HEK293T (cell line): ENCODE data around the gene KCNMA1.

Source experiments
- CTCF ChIA-PET: fragments of 350-600 bp; formaldehyde crosslinking; extraction: SDS; loops from one replicate; lab custom pipeline; 2021; ENCODE audit warnings: antibody characterized with exemption, inconsistent platforms; lab: Yijun Ruan, JAX
- POLR2A ChIA-PET: fragments of 350-600 bp; formaldehyde crosslinking; extraction: SDS; loops from one replicate; lab custom pipeline; 2020; ENCODE audit warnings: antibody characterized with exemption, inconsistent platforms; lab: Yijun Ruan, JAX
- DNase-seq: peaks from one replicate; pipeline ENCODE4 v3.0.0; 2012; ENCODE audit warnings: mixed read lengths; ENCODE audit errors: extremely low spot score
- ARNT ChIP-seq: fragments of 450-650 bp; IDR thresholded peaks from 2 replicates; pipeline ENCODE4 v1.6.1; 2017; ENCODE audit warnings: mild to moderate bottlenecking
- BHLHE40 ChIP-seq: fragments of 450-650 bp; IDR thresholded peaks from 2 replicates; pipeline ENCODE4 v1.6.1; 2016; ENCODE audit warnings: mild to moderate bottlenecking, moderate library complexity, borderline replicate concordance
- CTBP1 ChIP-seq: fragments of 450-650 bp; IDR thresholded peaks from 2 replicates; pipeline ENCODE4 v1.6.1; 2016; ENCODE audit warnings: borderline replicate concordance
- ELF4 ChIP-seq: fragments of 450-650 bp; IDR thresholded peaks from 2 replicates; pipeline ENCODE4 v1.6.1; 2017; ENCODE audit warnings: antibody characterized with exemption
- FOXA1 ChIP-seq: fragments of 450-650 bp; IDR thresholded peaks from 2 replicates; pipeline ENCODE4 v1.6.1; 2016; ENCODE audit warnings: mild to moderate bottlenecking
- FOXK2 ChIP-seq: fragments of 450-650 bp; IDR thresholded peaks from 2 replicates; pipeline ENCODE4 v1.6.1; 2016; ENCODE audit warnings: mild to moderate bottlenecking
- FOXM1 ChIP-seq: fragments of 450-650 bp; IDR thresholded peaks from 2 replicates; pipeline ENCODE4 v1.6.1; 2017; ENCODE audit warnings: mild to moderate bottlenecking, borderline replicate concordance
- HDGF ChIP-seq: fragments of 450-650 bp; IDR thresholded peaks from 2 replicates; pipeline ENCODE4 v1.6.1; 2017; ENCODE audit warnings: antibody characterized with exemption, borderline replicate concordance
- L3MBTL2 ChIP-seq: fragments of 450-650 bp; conservative IDR thresholded peaks from 2 replicates; pipeline ENCODE4 v1.6.1; 2016; ENCODE audit warnings: mild to moderate bottlenecking
- LEF1 ChIP-seq: fragments of 450-650 bp; IDR thresholded peaks from 2 replicates; pipeline ENCODE4 v1.6.1; 2017; ENCODE audit warnings: mild to moderate bottlenecking, borderline replicate concordance
- NFRKB ChIP-seq: fragments of 450-650 bp; IDR thresholded peaks from 2 replicates; pipeline ENCODE4 v1.6.1; 2016; ENCODE audit warnings: mild to moderate bottlenecking, moderate library complexity
- SP1 ChIP-seq: fragments of 450-650 bp; IDR thresholded peaks from 2 replicates; pipeline ENCODE4 v1.6.1; 2017
- SUZ12 ChIP-seq: fragments of 450-650 bp; IDR thresholded peaks from 2 replicates; pipeline ENCODE4 v1.6.1; 2016; ENCODE audit warnings: mild to moderate bottlenecking
- TARDBP ChIP-seq: fragments of 450-650 bp; IDR thresholded peaks from 2 replicates; pipeline ENCODE4 v1.6.1; 2016
- ZNF384 ChIP-seq: fragments of 450-650 bp; IDR thresholded peaks from 2 replicates; pipeline ENCODE4 v1.6.1; 2016
- TF ChIP-seq, protein P1 (sequence below): fragments of 450-650 bp; IDR thresholded peaks from 2 replicates; pipeline ENCODE4 v1.6.1; 2016

KCNMA1 gene

DNA sequence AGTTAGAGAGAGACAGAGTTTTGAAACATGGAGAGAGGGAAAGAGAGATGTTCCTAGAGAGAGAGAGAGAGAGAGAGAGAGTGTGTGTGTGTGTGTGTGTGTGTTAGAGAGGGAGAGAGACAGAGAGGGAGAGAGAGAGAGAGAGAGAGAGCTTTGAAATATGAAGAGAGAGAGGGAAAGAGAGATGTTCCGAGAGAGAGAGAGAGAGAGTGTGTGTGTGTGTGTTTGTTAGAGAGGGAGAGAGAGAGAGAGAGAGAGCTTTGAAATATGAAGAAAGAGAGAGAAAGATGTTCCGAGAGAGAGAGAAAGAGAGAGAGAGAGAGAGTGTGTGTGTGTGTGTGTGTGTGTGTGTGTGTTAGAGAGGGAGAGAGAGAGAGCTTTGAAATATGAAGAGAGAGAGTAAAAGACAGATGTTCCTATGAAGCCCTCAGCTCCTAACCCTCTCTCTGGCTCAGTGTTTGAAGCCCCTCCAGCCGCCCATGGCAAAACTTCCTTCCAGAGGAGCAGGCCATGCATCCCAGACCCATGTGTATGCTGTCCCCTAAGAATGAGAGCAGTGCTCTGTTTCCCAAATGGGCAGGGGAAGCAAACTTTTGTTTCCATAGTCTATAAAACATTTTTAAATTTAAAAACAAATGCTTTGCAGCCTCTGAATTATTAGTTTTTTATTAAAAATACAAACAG lies 130.9 kb downstream of the KCNMA1 start:
- ChIA-PET POLR2A (no interaction called here), CTCF (no interaction called here)
- TF ChIP-seq LEF1 (no peak), ARNT (no peak), FOXA1 (no peak), FOXK2 (no peak), HDGF (no peak), ZNF384 (no peak), ELF4 (no peak), SUZ12 (no peak), TARDBP (no peak), CTBP1 (no peak), L3MBTL2 (no peak), BHLHE40 (no peak), FOXM1 (no peak), SP1 (no peak), NFRKB (no peak)
- TF ChIP-seq, protein P1, sequence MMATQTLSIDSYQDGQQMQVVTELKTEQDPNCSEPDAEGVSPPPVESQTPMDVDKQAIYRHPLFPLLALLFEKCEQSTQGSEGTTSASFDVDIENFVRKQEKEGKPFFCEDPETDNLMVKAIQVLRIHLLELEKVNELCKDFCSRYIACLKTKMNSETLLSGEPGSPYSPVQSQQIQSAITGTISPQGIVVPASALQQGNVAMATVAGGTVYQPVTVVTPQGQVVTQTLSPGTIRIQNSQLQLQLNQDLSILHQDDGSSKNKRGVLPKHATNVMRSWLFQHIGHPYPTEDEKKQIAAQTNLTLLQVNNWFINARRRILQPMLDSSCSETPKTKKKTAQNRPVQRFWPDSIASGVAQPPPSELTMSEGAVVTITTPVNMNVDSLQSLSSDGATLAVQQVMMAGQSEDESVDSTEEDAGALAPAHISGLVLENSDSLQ: no peak
- no peak for DNase-seq

DNA sequence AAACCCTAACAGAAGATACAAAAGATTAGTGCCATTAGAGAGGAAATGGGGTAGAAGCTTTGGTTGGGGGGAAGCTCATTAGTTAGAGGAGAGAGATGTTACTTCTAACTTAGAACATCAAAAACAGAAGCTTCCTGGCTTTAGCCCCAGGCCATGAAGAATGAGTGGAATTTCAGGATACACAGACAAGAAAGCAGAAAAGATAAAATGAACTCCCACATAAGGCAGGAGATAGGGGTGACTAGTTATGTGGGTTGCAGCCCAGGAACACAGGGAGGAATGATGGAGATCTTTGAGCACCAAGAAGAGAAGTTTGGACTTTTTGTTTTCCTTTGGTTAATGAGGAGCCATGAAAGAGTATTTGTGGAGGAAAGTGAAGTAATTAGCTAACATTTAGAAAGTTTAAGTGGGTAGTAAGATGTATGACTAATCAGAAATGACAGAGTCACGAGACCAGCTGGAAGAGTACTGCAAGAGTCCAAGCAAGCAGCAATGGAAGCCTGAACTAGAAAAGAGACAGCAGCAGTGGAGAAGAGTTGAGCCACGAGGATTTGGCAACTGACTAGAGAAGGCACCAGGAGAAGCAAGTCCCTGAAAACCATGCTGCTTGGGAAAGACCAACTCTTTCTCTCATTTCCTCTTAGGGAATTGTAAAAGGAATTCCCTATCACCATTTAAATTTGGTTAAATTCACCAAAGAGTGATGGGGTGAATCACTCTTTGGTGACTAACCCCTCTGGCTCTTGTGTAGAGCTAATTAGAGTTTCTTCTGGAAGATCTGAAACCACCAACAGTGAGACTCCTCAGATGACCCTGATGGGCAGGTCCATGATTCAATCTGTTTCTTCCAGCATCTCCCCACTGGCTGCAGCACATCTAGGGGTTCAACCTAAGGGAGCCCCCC lies 131.9 kb downstream of the KCNMA1 start:
- no peak for DNase-seq
- POLR2A ChIA-PET: no interaction called here
- CTCF ChIA-PET: interaction anchor here (0.7 to 1.1 kb wide), 2 partner anchors 96 to 258 kb away, joined by 3 read pairs; no protein-coding TSS in a partner anchor
- TF ChIP-seq LEF1 (no peak), ARNT (no peak), ELF4 (no peak), FOXA1 (no peak), NFRKB (no peak), L3MBTL2 (no peak), BHLHE40 (no peak), FOXM1 (no peak), FOXK2 (no peak), HDGF (no peak), CTBP1 (no peak), SUZ12 (no peak), TARDBP (no peak), ZNF384 (no peak)
- TF ChIP-seq, protein P1: no peak

DNA sequence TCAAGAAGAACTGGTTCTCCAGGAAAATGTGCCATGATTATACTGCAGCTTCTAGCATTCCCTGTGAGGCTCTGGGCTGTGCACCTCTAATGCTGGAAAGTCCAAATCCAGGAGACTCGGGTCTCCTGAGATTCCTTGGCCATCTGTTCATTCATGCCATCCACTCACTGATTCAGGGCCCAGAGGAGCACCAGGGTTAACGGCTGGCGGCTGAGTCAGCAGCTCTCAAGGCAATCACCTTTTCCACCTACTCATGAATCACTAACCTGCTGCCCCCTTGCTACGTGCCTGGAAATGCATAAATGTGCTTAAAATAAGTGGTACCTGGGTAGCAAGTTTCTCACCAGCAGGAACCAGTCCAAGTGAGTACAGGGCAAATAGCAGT lies 132.7 kb downstream of the KCNMA1 start:
- CTCF ChIA-PET: interaction anchor here (1.1 to 1.5 kb wide), 2 partner anchors 95 to 138 kb away, joined by 3 to 4 read pairs; no protein-coding TSS in a partner anchor
- no peak for DNase-seq
- no peak for TF ChIP-seq ZNF384
- POLR2A ChIA-PET: no interaction called here

DNA sequence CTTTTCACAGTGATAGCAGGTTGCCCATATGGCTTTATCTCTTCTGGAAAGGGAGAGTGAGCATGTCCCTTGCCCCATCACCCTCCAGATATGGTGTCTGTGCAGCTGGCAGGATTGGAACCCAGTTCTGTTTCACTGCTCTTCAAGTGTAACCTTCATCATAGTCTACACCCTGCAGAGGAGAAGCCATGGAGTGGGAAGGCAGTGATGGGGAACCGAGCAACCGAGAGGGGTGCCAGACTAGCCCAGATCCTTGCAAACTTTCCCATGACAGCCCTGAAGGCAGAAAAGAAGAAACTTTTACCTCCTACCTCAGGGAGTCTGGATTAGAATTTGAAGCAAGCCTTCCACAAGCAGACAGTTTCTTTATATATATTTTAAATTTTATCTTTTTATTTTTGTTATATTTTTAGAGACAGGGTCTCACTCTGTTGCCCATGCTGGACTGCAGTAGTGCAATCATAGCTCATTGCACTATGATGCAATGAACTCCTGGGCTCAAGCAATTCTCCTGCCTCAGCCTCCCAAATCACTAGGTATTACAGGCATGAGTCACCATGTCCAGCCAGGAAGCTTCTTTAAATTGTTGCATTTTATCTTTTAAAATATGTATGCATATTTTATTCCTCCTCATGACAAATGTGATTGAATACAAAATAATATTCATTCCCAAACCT lies 133.3 kb downstream of the KCNMA1 start:
- DNase-seq: no peak
- ChIA-PET POLR2A (no interaction called here), CTCF (interaction anchor here (1.1 to 1.5 kb wide), 2 partner anchors 94 to 138 kb away, joined by 3 to 4 read pairs; no protein-coding TSS in a partner anchor)
- TF ChIP-seq SP1: no peak
- no peak for TF ChIP-seq SUZ12
- TF ChIP-seq FOXA1: no peak
- TF ChIP-seq NFRKB: no peak
- TF ChIP-seq, protein P1: no peak
- no peak for TF ChIP-seq HDGF
- no peak for TF ChIP-seq ARNT
- TF ChIP-seq ELF4: no peak

DNA sequence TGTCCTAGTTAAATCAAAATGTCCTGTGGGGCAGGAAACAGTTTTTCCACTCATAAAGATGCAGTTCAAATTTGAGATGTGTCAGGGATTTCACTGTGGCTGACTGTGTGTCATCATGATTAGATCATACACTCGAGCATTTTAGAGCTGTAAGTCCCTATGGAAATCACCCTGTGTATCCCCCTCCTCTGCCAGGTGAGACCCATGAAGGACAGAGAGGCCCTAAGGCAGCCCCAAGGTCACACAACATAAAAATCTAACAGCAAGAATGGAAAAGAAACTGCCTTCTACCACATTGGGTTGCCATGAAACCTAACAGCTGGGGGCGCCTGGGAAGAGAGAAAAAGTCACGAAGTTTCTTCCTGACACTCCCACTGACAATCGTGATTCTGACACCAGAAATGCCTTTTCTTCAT lies 135.8 kb downstream of the KCNMA1 start:
- TF ChIP-seq LEF1 (no peak), CTBP1 (no peak), NFRKB (no peak)
- CTCF ChIA-PET: no interaction called here
- DNase-seq: no peak
- POLR2A ChIA-PET: no interaction called here
